IPS-18c (cell line): ENCODE data around the gene TYK2.

ENCODE experiments used
- H3K4me3 ChIP-seq: 2 replicates; pipeline ENCODE4 v1.7.0; 2013; ENCODE audit warnings: low read depth, mild to moderate bottlenecking, low read length, moderate library complexity; ENCODE audit not compliant: insufficient read depth
- H3K9me3 ChIP-seq: one replicate; pipeline ENCODE4 v1.6.1; 2013; ENCODE audit warnings: mild to moderate bottlenecking, low read length, moderate library complexity; ENCODE audit not compliant: control insufficient read depth, insufficient read depth

TYK2 gene

GRCh38 chr19:10329555-10329954, 50.8 kb downstream of the TYK2 start:
- no peak overlapping the region for H3K4me3 ChIP-seq
- no peaks in the 10 kb centered on the region for H3K9me3 ChIP-seq

- Histone ChIP-seq H3K9me3 (no peaks in the 10 kb centered on the region), H3K4me3 (no peak overlapping the region)
Measured at GRCh38 chr19:10328558-10329429, 51.6 kb downstream of the TYK2 start.

- H3K4me3 ChIP-seq = no peak overlapping the region
- no peaks in the 10 kb centered on the region for H3K9me3 ChIP-seq
Measured at GRCh38 chr19:10327793-10328192, 52.6 kb downstream of the TYK2 start.

- no peak overlapping the region for H3K4me3 ChIP-seq
- no peaks in the 10 kb centered on the region for H3K9me3 ChIP-seq
Measured at GRCh38 chr19:10325732-10326131, 54.6 kb downstream of the TYK2 start.

- Histone ChIP-seq H3K4me3 (no peak overlapping the region), H3K9me3 (no peaks in the 10 kb centered on the region)
Measured at GRCh38 chr19:10321874-10322835, 58.2 kb downstream of the TYK2 start.

- Histone ChIP-seq H3K4me3 (no peak overlapping the region), H3K9me3 (no peaks in the 10 kb centered on the region)
Measured at GRCh38 chr19:10321417-10321797, 59.0 kb downstream of the TYK2 start.

- Histone ChIP-seq H3K4me3 (no peak overlapping the region), H3K9me3 (no peaks in the 10 kb centered on the region)
Measured at GRCh38 chr19:10320602-10321416, 59.6 kb downstream of the TYK2 start.

GRCh38 chr19:10318807-10319682, 61.3 kb downstream of the TYK2 start:
- Histone ChIP-seq H3K9me3 (no peaks in the 10 kb centered on the region), H3K4me3 (no peak overlapping the region)

GRCh38 chr19:10317857-10318462, 62.4 kb downstream of the TYK2 start:
- Histone ChIP-seq H3K4me3 (no peak overlapping the region), H3K9me3 (no peaks in the 10 kb centered on the region)

- no peaks in the 10 kb centered on the region for H3K9me3 ChIP-seq
- H3K4me3 ChIP-seq = no peak overlapping the region
Measured at GRCh38 chr19:10317045-10317856, 63.1 kb downstream of the TYK2 start.

- Histone ChIP-seq H3K4me3 (no peak overlapping the region; the same call in 1 of the 2 replicates), H3K9me3 (no peaks in the 10 kb centered on the region)
Measured at GRCh38 chr19:10316229-10317044, 63.9 kb downstream of the TYK2 start.

- Histone ChIP-seq H3K4me3 (peak within 1 kb of the TSS; percentile 76), H3K9me3 (no peaks in the 10 kb centered on the region)
Measured at GRCh38 chr19:10315335-10316214, 64.8 kb downstream of the TYK2 start, which contains the start of gene FDX2. Gene FDX2 (minus strand): TSS chr19:10316015. CDS start chr19:10315996, 19 bp downstream.

- H3K4me3 ChIP-seq = no peak within 1 kb of the TSS
- no peaks in the 10 kb centered on the region for H3K9me3 ChIP-seq
Measured at GRCh38 chr19:10309423-10309822, 70.9 kb downstream of the TYK2 start, which contains the start of gene ZGLP1. Gene ZGLP1 (minus strand): TSS chr19:10309815.

GRCh38 chr19:10306327-10306726, 74.0 kb downstream of the TYK2 start:
- no peaks in the 10 kb centered on the region for H3K9me3 ChIP-seq

More at GRCh38 chr19:10306327-10306726, 74.0 kb downstream of the TYK2 start:
- H3K4me3 ChIP-seq = no peak overlapping the region
